ENCODE data around the gene XIRP2.

DNA sequence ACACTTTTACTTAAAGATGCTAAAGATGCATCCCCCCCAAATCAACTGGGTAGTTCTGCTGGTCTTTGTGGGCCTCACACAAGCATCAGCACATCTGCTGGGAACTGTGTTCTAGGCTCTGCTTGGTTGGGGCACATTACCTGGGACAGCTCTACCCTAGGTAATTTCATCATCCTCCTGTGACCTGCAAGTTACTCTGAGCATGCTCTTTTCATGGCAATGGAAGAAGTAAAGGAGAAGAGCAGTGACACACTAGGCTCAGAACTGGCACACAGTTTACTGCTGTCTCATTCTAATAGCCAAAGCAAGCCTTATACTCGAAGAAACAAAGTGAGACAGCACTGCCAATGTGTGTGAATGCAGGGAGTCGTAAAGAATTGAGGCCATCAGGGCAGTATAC is 376.7 kb downstream of the XIRP2 start:
- TF ChIP-seq, protein P1, sequence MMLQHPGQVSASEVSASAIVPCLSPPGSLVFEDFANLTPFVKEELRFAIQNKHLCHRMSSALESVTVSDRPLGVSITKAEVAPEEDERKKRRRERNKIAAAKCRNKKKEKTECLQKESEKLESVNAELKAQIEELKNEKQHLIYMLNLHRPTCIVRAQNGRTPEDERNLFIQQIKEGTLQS (IDR thresholded peaks at IDR 0.05), result no peak
- TF ChIP-seq RAD21 (IDR thresholded peaks at IDR 0.05; ENCODE audit: low read depth) (no peak), EZH2 (IDR thresholded peaks at IDR 0.05) (no peak)
